ENCODE results near the gene LRRC27. TPM values are rescaled to one million over a fixed set of nuclear protein-coding genes. Genes with fewer than 3 reads are reported as not detected.

Gene LRRC27
- total RNA-seq, 2 experiments from 2014 or later: 2.5 to 2.8 TPM

- ChIA-PET POLR2A (no interaction called here), CTCF (no interaction called here)
- Mint-ChIP-seq H3K27me3 (no peaks in the 10 kb centered on the region), H3K36me3 (no peaks in the 10 kb centered on the region), H3K4me1 (ENCODE audit: low read depth) (peaks cover 13% of the 10 kb centered on the region), H3K27ac (no peak overlapping the region), H3K9me3 (no peaks in the 10 kb centered on the region), H3K4me3 (no peak overlapping the region)
- no peak for DNase-seq
- intact Hi-C loops (cut with micrococcal nuclease): no loop called here
These were observed 70.8 kb downstream of the LRRC27 start for GRCh38 chr10:132402781-132403241.

- H3K27ac Mint-ChIP-seq: no peak overlapping the region
- intact Hi-C loops (cut with micrococcal nuclease): no loop called here
- H3K4me1 Mint-ChIP-seq (ENCODE audit: low read depth): peaks cover 12% of the 10 kb centered on the region
- CTCF ChIA-PET: interaction anchor here (1.2 kb wide), 1 partner anchor 39 kb away, joined by 3 read pairs; no protein-coding TSS in a partner anchor
- H3K36me3 Mint-ChIP-seq: no peaks in the 10 kb centered on the region
- no peak overlapping the region for H3K4me3 Mint-ChIP-seq
- no peaks in the 10 kb centered on the region for H3K27me3 Mint-ChIP-seq
- no peaks in the 10 kb centered on the region for H3K9me3 Mint-ChIP-seq
- DNase-seq: no peak
- POLR2A ChIA-PET: no interaction called here
These were observed 71.6 kb downstream of the LRRC27 start for GRCh38 chr10:132403511-132404168.

- Mint-ChIP-seq H3K4me3 (no peak overlapping the region), H3K4me1 (ENCODE audit: low read depth) (peaks cover 12% of the 10 kb centered on the region), H3K9me3 (no peaks in the 10 kb centered on the region), H3K27ac (no peak overlapping the region), H3K27me3 (no peaks in the 10 kb centered on the region), H3K36me3 (no peaks in the 10 kb centered on the region)
- intact Hi-C loops (cut with micrococcal nuclease): no loop called here
- no peak for DNase-seq
- ChIA-PET POLR2A (no interaction called here), CTCF (interaction anchor here (1.2 kb wide), 1 partner anchor 39 kb away, joined by 3 read pairs; no protein-coding TSS in a partner anchor)
These were observed 72.3 kb downstream of the LRRC27 start for GRCh38 chr10:132404169-132404880.

DNA sequence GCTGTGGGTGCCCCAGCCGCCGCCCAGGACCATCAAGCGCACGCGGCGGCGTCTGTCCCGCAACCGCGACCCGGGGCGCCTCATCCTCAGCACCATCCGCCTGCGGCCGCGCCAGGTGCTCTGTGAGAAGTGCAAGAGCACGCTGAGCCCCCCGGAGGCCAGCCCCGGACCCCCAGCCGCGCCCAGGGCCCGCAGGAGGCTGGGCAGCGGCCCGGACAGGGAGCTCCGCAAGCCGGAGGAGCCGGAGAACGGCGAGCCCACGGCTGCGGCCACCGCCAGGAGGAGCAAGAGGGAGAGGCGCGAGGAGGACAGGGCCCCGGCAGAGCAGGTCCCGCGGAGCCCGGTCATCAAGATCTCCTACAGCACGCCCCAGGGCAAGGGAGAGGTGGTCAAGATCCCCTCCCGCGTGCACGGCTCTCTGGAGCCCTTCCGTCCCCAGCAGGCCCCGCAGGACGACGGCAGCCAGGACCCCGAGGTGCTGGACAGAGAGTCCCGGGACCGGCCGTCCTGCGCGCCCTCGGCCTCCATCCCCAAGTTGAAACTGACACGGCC is 73.0 kb downstream of the LRRC27 start:
- H3K9me3 Mint-ChIP-seq: no peaks in the 10 kb centered on the region
- CTCF ChIA-PET: no interaction called here
- POLR2A ChIA-PET: no interaction called here

GRCh38 chr10:132405463-132405991 is 73.5 kb downstream of the LRRC27 start:
- no peak overlapping the region for H3K27ac Mint-ChIP-seq
- ChIA-PET POLR2A (no interaction called here), CTCF (no interaction called here)
- H3K4me1 Mint-ChIP-seq (ENCODE audit: low read depth): peaks cover 8% of the 10 kb centered on the region
- no peak overlapping the region for H3K4me3 Mint-ChIP-seq
- H3K36me3 Mint-ChIP-seq: no peaks in the 10 kb centered on the region
- H3K27me3 Mint-ChIP-seq: no peaks in the 10 kb centered on the region
- DNase-seq: no peak
- H3K9me3 Mint-ChIP-seq: no peaks in the 10 kb centered on the region
- intact Hi-C loops (cut with micrococcal nuclease): no loop called here

More for the DNA sequence above, 73.0 kb downstream of the LRRC27 start:
- no peak overlapping the region for H3K27ac Mint-ChIP-seq
- H3K36me3 Mint-ChIP-seq: no peaks in the 10 kb centered on the region
- H3K27me3 Mint-ChIP-seq: no peaks in the 10 kb centered on the region
- peaks cover 8% of the 10 kb centered on the region for H3K4me1 Mint-ChIP-seq (ENCODE audit: low read depth)
- DNase-seq: no peak
- intact Hi-C loops (cut with micrococcal nuclease): no loop called here
- no peak overlapping the region for H3K4me3 Mint-ChIP-seq

DNA sequence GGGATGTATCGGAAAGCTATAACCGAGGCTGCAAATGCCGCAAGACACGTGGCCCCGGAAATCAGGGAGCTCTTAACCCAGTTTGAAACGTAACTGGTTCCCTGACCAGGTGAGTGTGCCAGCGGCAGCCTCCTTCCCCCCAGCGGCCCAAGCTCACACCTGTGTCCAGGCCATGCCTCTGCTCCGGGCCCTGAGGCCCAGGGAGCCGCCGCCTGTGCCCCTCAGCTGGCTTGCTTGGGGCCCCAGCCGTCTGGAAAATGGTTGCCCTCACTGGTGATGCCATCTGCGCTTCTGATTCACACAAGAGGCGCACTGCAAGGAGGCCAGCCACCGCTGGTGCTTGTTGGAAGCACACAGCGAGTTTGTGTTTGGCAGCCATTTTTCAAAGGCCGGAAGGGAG is 74.2 kb downstream of the LRRC27 start:
- Mint-ChIP-seq H3K36me3 (no peaks in the 10 kb centered on the region), H3K27ac (no peak overlapping the region), H3K9me3 (no peaks in the 10 kb centered on the region), H3K4me3 (no peak overlapping the region), H3K27me3 (no peaks in the 10 kb centered on the region), H3K4me1 (ENCODE audit: low read depth) (peaks cover 8% of the 10 kb centered on the region)
- ChIA-PET POLR2A (no interaction called here), CTCF (no interaction called here)
- intact Hi-C loops (cut with micrococcal nuclease): no loop called here
- DNase-seq: no peak

DNA sequence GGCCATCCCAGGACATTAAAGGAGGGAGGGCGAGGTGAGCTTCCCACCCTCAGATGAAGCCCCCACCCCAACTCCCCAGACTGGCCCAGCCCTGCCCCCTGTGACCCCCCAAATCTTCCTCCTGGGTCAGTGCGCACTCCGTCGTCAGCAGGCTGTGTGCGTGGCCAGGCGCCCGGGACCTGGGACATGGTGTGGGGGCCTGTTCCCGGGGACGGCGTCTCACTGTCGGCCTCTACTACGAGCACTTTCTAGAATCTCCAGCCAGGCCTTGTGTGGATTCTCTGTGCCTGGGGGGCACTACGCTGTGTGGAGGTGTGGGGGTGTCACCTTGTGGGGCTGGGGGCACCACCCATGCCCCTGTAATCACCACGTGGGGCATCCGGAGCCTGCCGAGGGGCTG is 74.8 kb downstream of the LRRC27 start:
- ChIA-PET POLR2A (no interaction called here), CTCF (no interaction called here)
- H3K9me3 Mint-ChIP-seq: no peaks in the 10 kb centered on the region
- no peak overlapping the region for H3K4me3 Mint-ChIP-seq
- no peak for DNase-seq
- intact Hi-C loops (cut with micrococcal nuclease): no loop called here
- H3K27ac Mint-ChIP-seq: no peak overlapping the region
- H3K4me1 Mint-ChIP-seq (ENCODE audit: low read depth): peaks cover 8% of the 10 kb centered on the region
- H3K27me3 Mint-ChIP-seq: no peaks in the 10 kb centered on the region
- no peaks in the 10 kb centered on the region for H3K36me3 Mint-ChIP-seq

DNA sequence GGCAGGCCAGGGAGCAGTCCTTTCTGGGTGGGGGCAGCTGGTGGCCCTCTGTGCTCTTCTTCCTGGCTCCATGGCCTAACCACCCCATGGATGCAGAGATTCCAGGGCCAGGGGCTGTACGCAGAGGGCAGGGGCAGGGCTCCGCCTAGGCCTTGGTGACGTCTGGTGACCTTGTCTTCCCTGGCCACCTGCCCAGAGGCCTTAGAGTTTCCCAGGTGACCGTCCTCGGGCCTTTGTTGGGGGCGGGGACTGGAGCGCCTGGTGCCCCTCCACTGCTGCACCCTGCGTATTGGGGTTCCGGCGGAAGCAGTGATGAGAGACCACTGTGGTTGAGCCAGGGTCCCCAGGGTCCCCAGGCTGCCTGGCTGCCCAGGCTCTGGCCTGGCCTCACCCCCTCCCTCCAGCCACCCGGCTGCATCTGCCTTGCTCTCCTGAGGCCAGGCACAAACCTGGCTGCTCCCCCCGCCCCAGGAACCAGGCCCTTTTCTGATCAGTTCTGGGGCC is 75.3 kb downstream of the LRRC27 start:
- peaks cover 8% of the 10 kb centered on the region for H3K4me1 Mint-ChIP-seq (ENCODE audit: low read depth)
- no peaks in the 10 kb centered on the region for H3K36me3 Mint-ChIP-seq
- no peak for DNase-seq
- no peak overlapping the region for H3K4me3 Mint-ChIP-seq
- intact Hi-C loops (cut with micrococcal nuclease): no loop called here
- H3K27me3 Mint-ChIP-seq: no peaks in the 10 kb centered on the region
- ChIA-PET CTCF (no interaction called here), POLR2A (no interaction called here)
- H3K27ac Mint-ChIP-seq: no peak overlapping the region
- H3K9me3 Mint-ChIP-seq: no peaks in the 10 kb centered on the region

DNA sequence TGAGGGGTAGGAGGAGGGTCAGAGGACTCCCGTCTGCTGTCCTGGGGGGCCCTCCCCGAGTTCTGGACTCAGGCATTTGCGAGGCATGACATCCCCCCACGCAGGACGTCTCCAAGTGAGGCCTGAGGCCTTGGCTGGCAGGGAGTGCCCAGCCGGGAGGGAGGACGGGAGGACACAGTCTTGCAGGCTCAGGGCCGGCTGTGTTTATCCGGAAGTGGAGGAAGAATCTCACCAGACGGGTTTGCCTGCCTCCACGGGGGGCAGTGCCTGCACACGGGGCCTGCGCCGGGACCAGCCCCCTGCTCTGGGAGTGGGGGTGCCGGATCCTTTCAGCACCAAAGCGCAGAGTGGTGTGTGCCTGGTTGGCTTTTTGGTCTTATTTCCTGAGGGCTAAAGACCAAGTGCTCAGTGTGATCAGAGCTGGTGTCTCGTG is 75.9 kb downstream of the LRRC27 start:
- DNase-seq: no peak
- H3K27ac Mint-ChIP-seq: no peak overlapping the region
- ChIA-PET POLR2A (no interaction called here), CTCF (no interaction called here)
- H3K9me3 Mint-ChIP-seq: no peaks in the 10 kb centered on the region
- no peak overlapping the region for H3K4me3 Mint-ChIP-seq
- H3K27me3 Mint-ChIP-seq: no peaks in the 10 kb centered on the region
- intact Hi-C loops (cut with micrococcal nuclease): no loop called here
- H3K4me1 Mint-ChIP-seq (ENCODE audit: low read depth): peaks cover 8% of the 10 kb centered on the region
- no peaks in the 10 kb centered on the region for H3K36me3 Mint-ChIP-seq

GRCh38 chr10:132408367-132408781 is 76.4 kb downstream of the LRRC27 start:
- CTCF ChIA-PET: no interaction called here
- Mint-ChIP-seq H3K36me3 (no peaks in the 10 kb centered on the region), H3K4me1 (ENCODE audit: low read depth) (peaks cover 8% of the 10 kb centered on the region), H3K27ac (no peak overlapping the region), H3K9me3 (no peaks in the 10 kb centered on the region), H3K4me3 (no peak overlapping the region), H3K27me3 (no peaks in the 10 kb centered on the region)
- intact Hi-C loops (cut with micrococcal nuclease): no loop called here
- DNase-seq: no peak
- POLR2A ChIA-PET: no interaction called here

DNA sequence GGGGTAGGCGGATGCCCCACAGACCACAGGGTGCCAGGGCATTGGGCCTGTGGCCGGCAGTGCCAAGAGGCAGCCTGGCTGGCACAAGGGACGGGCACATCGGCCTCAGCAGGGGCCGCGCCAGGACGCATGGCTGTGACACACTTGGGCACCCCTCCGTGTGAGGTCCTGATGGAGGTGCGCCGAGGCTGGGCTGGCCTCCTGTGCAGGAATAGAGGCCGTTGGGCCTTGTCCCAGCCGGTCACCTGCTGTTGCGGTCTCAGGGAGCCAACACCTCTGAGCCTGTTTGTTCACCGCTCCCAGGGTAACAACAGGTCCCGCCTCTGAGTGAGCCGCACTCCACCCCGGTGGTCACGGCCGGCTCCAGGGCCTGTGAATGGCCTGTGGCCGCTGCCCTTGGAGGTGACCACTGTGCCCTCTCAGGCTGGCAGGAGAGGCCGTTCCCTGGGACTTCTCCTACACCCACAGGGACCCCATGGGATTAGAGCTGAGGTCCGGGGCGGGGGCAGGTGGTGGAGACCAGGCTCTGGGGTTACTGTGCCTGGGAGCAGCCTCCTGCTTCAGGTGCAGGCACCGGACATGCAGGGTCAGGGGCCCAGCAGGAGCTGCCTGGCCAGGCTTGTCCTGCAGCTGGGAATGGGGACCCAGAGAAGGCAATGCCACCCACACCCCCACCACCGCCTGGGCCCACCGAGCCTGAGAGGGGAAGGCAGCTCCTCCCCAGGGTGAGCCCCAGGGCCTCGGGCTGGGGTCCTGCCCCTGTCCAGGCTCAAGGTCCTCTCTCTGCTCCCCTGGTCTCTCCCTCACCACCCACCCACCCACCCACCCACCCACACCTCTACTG is 77.1 kb downstream of the LRRC27 start:
- ChIA-PET CTCF (interaction anchor here (0.6 kb wide), 1 partner anchor 213 kb away, joined by 3 read pairs; no protein-coding TSS in a partner anchor), POLR2A (no interaction called here)
- Mint-ChIP-seq H3K27me3 (no peaks in the 10 kb centered on the region), H3K36me3 (no peaks in the 10 kb centered on the region), H3K27ac (no peak overlapping the region), H3K4me1 (ENCODE audit: low read depth) (peaks cover 8% of the 10 kb centered on the region), H3K4me3 (no peak overlapping the region), H3K9me3 (no peaks in the 10 kb centered on the region)
- intact Hi-C loops (cut with micrococcal nuclease): no loop called here
- no peak for DNase-seq

DNA sequence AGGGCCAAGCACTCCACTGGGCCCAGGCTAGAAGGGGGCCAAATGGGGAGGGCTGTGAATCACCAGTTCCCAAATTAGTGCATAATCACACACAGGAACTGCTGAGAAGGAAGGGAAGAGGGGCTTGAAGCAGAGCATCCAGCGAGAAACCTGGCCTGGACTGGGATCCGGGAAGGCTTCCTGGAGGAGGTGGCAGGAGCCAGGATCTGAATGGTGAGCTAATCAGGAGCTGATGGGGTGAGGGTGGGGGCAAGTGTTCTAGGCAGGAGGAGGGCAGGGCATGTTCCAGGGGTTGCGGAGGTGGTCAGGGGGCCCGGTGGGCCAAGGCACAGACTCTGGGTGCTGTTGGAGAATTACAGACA is 77.7 kb downstream of the LRRC27 start:
- Mint-ChIP-seq H3K27ac (no peak overlapping the region), H3K4me1 (ENCODE audit: low read depth) (peaks cover 8% of the 10 kb centered on the region), H3K27me3 (no peaks in the 10 kb centered on the region), H3K9me3 (no peaks in the 10 kb centered on the region), H3K36me3 (no peaks in the 10 kb centered on the region), H3K4me3 (no peak overlapping the region)
- ChIA-PET POLR2A (no interaction called here), CTCF (interaction anchor here (0.6 kb wide), 1 partner anchor 213 kb away, joined by 3 read pairs; no protein-coding TSS in a partner anchor)
- intact Hi-C loops (cut with micrococcal nuclease): no loop called here
- DNase-seq: no peak

All from activated CD4-positive, alpha-beta memory T cell treated with anti-CD3 and anti-CD28 coated beads for 36 hours (primary cell).